GM19193 (cell line): ENCODE measurements around the gene RABAC1.

Experiments
- POLR2A ChIP-seq: IDR thresholded peaks from 4 replicates; pipeline ENCODE4 v1.6.1; 2011; ENCODE audit not compliant: insufficient read depth, insufficient read length; ENCODE audit errors: extremely low read depth

RABAC1 gene

GRCh38 chr19:41929536-41930071 is 29.5 kb downstream of the RABAC1 start:
- no peak for TF ChIP-seq POLR2A

DNA sequence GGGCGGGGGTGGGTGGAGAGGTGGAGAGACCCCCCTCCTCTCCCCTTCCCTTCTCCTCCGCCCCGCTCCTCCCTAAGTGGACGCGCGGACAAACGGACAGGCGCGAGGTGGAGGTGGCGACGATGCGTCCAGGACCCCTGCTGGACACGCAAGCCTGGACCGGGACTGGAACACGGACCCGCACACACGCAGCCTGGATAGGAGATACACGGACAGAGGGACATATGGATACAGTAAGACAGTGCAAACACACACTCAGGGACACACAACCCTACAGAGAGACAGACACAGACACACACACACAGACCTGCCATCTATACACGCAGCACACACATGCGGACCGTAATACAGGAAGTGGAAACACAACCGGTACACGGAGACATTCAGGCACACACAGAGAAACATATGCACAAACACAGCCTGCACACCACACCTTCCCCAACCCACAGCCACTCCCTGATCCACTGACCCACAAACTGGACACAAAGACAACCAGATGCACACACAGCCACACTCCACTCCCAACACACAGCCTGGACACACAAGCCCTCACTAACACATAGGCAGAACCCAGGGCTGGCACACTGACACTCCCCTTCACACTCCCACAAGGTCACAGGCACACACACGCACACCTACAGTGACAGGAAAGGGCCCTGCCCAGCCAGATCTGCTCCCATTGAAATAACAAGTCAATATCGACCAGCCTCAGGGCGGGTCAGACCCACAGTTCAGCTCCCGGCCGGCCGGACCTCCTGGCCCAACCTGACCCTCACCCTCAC is 30.2 kb downstream of the RABAC1 start:
- TF ChIP-seq POLR2A: no peak

DNA sequence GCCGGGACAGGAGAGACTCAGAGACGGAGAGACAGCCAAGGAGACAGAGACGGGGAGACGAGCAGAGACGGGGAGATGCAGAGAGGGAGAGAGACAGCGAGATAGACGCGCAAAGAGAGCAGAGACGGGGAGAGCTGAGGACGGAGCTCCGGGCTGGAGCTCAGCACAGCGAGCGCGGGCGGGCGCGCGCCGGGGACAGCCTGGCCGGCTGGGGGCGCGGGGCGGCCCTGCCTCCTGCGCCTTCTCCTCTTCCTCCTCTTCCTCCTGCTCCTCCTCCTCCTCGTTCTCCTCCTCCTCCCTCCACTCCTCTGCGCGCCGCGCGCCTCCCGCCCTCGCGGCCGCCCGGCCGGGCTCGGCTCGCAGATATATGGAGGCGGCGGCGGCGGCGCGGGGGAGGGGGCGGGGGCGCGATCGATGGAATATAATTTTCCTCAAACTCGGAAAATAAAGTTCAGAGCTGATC is 30.9 kb downstream of the RABAC1 start, which contains the start of gene ERFL:
TSS of gene ERFL (minus strand) at position 229 of the 463 bp plus-strand sequence. CDS start 15,530 bp downstream, outside the sequence.
- TF ChIP-seq POLR2A: no peak

DNA sequence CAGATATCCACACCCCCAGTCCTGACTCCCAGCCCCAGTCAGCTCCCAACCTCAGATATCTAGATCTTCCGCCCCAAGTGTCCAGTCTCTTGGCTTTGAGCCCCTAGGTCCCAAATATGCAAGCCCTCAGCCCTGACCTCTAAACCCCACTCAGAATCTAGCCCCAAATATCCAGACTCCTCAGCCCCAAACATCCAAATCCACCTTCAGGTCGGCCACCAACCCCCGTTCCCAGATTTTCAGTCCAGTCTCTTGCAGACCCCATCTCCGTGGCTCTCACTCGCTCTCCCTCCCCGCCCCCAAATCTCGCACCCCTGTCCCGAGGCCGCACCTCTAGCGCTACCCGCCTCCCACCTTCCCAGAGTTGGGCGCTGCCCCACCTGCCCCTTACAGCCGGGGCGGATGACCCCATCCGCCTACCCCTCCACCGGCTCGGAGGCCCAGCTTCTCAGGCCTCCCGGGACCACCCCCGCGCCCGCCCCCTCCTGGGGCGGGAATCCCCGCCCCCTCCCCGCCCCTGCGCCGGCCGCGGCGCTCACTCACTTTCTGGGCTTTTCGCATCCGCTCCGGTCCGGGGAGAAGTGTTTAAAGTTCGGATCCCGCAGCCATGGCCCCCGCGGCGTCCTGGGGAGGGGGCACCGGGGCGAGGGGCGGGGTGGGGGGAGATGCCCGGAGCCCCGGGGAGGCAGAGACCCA is 31.5 kb downstream of the RABAC1 start:
- no peak for TF ChIP-seq POLR2A

GRCh38 chr19:41926763-41927496 is 32.2 kb downstream of the RABAC1 start:
- TF ChIP-seq POLR2A: no peak

DNA sequence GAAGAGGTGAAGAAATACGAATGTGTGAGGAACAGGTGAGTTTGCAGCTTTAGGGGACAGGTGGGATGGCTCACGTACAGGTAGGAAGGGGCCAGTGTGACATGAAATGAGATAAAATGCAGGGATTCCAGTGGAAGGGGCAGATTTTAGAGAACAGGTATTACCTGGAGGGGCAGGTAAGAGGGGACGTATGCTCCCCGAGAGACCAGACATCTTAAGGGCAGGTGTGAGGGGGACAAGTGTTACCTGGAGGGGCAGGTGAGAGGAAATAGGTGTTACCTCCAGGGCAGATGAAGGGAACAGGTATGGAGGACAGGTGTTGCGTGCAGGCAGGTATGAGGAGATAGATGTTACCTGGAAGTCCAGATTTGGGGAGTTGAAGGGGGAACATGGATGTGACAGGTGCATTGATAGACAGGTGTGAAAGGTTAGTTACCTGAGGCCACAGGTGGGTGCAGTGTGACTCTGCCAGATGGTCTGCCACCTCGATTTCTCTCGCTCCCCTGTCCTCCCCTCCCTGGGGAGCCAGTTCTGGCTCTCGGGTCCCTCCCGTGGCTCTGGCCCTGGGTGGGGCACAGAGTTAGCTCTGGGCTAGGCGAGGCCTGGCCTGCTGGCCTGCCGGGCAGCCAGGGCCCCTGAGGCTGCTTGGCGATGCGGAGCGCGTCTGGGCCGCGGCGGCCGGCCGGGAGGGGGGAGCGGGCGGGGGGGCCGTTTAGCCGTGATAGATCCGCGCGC is 32.9 kb downstream of the RABAC1 start:
- no peak for TF ChIP-seq POLR2A

GRCh38 chr19:41925208-41926003 is 33.7 kb downstream of the RABAC1 start:
- no peak for TF ChIP-seq POLR2A

DNA sequence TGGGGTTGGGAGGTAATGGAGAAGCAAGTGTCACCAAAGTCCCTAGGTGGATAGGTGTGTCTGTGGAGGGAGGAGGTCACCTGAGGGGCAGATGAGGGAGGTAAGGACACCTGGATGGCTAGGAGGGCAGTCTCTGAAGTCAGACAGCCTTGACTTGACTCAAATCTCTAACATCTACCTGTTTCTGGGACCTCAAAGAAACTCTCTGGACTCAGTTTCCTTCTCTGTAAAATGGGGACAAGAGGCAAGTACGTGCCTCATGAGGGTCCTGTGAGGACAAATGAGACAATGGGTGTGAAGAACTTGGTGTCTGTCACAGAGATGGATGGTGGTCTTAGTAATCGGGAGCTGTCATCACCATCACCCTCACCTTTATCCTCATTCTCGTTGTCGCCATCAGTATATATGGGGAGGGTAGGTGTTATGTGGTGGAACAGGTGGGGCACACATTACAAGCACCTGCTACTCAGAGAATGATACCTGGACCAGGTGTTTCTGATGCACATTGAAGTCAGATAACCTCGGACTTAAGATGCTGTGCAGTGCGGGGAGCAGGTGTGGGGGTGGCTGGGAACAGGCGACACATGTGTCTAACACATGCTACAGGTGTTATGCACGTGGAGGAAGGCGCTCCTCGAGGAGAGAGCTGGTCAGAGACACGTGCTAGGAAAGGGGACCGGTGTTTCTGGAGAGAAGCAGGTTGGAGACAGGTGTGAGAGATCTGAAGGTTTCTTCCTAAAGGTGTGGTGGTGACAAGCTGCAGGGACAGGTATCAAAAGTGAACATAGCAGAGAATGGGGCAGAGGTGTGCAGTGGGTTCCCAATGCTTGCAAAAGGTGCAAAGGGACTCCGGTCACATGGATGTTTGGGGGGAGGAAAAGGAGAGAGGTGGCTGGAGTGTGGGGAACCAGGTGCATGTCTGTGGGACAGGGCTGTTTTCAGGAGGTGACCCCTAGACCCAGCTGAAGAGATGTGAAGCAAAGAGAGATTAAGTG is 34.7 kb downstream of the RABAC1 start:
- no peak for TF ChIP-seq POLR2A

- no peak for TF ChIP-seq POLR2A
Observed at GRCh38 chr19:41923045-41923788, 35.9 kb downstream of the RABAC1 start.

GRCh38 chr19:41922585-41922984 is 36.5 kb downstream of the RABAC1 start:
- TF ChIP-seq POLR2A: no peak

GRCh38 chr19:41921577-41922576 is 37.2 kb downstream of the RABAC1 start:
- TF ChIP-seq POLR2A: no peak
